Stimulated activated naive B cell treated with anti-CD40 and anti-IgM and Interleukin-4, amounts not matched to agents 10 μg/mL and 1 μg/mL and 100 μg/mL, for 72 hours (primary cell): ENCODE results near the gene SHB.

Experiments
- ATAC-seq, 2 donors: fragments of 150-1000 bp; cut with Tn5 transposase; replicated peaks; 2 replicates each; pipeline ENCODE4 v1.10.0; 2021; ENCODE audit warnings: moderate library complexity in 1 of 2
- DNase-seq: peaks from one replicate; pipeline ENCODE4 v3.0.0; 2021
- H3K27ac Mint-ChIP-seq: one replicate; pipeline ENCODE4 v1.8.0; 2022; ENCODE audit warnings: mild to moderate bottlenecking, mixed read lengths
- H3K27me3 Mint-ChIP-seq, 2 donors: one replicate each; pipeline ENCODE4 v1.8.0; 2022; ENCODE audit warnings: mixed read lengths in 2 of 2
- H3K36me3 Mint-ChIP-seq, 2 donors: one replicate each; pipeline ENCODE4 v1.8.0; 2022; ENCODE audit warnings: mixed read lengths in 2 of 2, mild to moderate bottlenecking in 1 of 2
- H3K4me1 Mint-ChIP-seq, 2 donors: one replicate each; pipeline ENCODE4 v1.8.0; 2022; ENCODE audit warnings: mixed read lengths in 2 of 2, mild to moderate bottlenecking in 1 of 2
- H3K4me3 Mint-ChIP-seq, 2 donors: one replicate each; pipeline ENCODE4 v1.8.0; 2022; ENCODE audit warnings: mild to moderate bottlenecking in 2 of 2, mixed read lengths in 2 of 2, moderate library complexity in 1 of 2
- H3K9me3 Mint-ChIP-seq, 2 donors: one replicate each; pipeline ENCODE4 v1.8.0; 2022; ENCODE audit warnings: mixed read lengths in 2 of 2, mild to moderate bottlenecking in 1 of 2

Gene SHB

DNA sequence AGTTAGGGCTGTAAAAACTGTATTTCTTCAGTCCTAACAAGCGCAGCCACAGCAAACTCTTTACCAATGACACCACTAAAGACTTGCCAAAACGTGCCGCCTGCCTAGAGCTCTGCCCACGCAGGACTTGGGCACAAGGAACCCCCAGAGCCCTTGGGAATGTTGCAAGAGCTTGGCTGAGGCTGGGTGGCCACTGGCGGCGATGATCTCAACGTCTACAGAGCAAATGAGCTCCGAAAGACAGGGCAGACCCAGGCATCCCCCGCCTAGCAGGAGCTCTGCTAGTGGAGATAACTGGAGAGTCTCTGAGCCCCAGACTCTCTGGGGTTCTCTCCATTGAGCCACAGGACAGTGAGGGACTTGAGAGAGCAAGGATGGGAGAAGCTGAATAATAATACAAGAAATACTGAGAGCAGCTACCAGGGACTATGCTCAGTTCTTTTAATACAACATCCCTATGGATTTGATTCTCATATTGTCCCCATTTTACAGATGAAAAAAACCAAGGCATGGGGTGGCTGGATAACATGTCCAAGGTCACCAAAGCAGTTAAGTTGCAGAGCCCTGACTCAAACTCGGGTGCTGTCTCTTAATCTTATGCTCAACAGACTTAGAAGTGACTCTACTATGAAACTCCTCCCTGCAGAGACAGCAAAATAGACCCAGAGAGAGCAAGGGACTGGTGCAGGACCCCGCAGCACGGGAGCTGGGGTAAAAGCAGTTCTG is 32.5 kb downstream of the SHB start:
- Mint-ChIP-seq H3K4me3 (no peak overlapping the region), H3K4me1 (peaks cover 13 to 18% of the 10 kb centered on the region in 2 donors), H3K36me3 (no peaks in the 10 kb centered on the region), H3K27me3 (peaks cover 8 to 24% of the 10 kb centered on the region in 2 donors), H3K27ac (peak overlapping the region; percentile 62), H3K9me3 (no peaks in the 10 kb centered on the region)
- DNase-seq (no peak), ATAC-seq (no peak)

DNA sequence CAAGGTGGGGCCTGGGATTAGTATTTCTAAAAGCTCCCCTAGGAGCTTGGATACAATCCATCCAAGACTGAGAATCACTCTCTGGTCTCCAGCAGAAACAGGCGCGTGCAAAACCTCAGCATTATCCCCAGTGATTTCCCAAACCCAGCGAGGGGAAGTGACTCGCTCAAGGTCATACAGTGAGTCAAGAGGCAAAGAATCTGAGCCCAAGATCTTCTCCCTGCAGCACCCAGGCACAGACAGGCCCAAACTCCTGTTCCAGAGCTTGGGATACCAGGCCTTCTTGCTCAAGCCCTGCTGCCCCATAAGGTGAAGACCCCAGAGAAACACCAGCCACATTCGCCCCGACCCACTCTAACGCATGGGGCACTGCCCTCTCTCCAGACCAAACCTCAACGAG is 33.2 kb downstream of the SHB start:
- ATAC-seq (no peak), DNase-seq (no peak)
- H3K9me3 Mint-ChIP-seq = no peaks in the 10 kb centered on the region
- H3K36me3 Mint-ChIP-seq = no peaks in the 10 kb centered on the region
- peaks cover 13 to 18% of the 10 kb centered on the region in 2 donors for H3K4me1 Mint-ChIP-seq
- no peak overlapping the region for H3K4me3 Mint-ChIP-seq
- peak overlapping the region; percentile 62 for H3K27ac Mint-ChIP-seq
- H3K27me3 Mint-ChIP-seq = peaks cover 5 to 18% of the 10 kb centered on the region in 2 donors

DNA sequence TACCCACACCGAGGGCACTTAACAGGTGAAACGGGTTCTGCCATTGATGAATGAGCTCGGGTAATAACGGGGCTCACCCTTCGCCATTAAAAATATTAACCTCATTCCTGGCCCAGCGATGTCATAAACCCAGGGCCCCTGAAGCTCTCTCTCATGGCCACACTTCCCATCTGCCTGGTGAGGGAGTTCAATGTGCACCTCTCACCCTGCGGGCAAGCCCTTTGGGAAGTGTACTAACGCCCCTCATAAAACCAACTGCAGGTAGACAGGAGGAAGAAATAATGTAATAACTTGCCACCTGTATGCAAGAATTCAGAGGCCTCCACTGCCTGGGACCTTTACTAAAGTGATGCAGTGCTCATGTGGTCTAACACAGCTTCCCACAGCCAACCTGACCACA is 35.1 kb downstream of the SHB start:
- Mint-ChIP-seq H3K4me3 (no peak overlapping the region), H3K36me3 (no peaks in the 10 kb centered on the region), H3K4me1 (peaks cover 19 to 24% of the 10 kb centered on the region in 2 donors), H3K27me3 (peaks cover 0 to 10% of the 10 kb centered on the region in 2 donors), H3K27ac (no peak overlapping the region), H3K9me3 (no peaks in the 10 kb centered on the region)
- ATAC-seq (no peak), DNase-seq (no peak)

DNA sequence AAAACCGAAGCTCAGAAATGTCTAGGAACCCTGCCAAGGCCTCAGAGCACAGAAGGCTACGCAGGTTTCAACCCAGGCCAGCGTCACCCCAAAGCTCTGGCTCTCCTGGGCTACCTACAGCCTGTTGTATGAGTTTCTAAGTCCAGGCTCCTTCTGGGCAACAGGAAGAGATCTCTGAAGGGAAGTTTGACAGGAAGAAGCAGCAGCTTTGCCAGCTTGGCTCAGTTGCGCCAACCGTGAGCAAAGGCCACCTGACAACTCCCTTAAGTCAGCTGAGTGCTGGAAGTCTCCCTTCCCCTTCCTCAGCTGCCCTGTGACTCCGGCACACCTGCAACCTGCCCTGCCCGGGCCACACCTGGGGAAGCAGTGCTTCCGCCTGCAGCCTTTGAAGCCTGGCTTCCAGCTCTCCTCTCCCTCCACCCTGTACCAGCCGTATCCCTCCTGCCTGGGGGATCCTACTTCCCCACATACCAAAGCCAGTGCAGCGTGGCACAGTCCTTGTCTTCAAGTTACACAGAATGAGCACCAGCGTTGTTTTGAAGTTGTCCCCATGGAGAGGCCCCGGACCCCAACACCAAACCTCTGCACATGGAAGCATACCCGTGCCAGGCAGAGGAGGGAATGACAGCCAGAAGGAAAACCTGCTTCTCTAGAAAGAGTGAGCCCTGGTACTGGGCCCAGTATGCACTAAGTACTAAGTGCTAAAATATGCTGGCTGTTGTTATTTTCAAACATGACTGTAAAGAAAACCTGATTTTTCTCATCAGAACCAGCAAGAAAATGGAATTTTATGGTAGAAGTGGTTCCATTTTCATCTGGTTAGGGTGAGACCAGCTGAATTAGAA is 36.5 kb downstream of the SHB start:
- H3K27ac Mint-ChIP-seq = no peak overlapping the region
- peaks cover 10 to 11% of the 10 kb centered on the region in 2 donors for H3K4me1 Mint-ChIP-seq
- H3K27me3 Mint-ChIP-seq = peaks cover 0 to 10% of the 10 kb centered on the region in 2 donors
- no peaks in the 10 kb centered on the region for H3K9me3 Mint-ChIP-seq
- H3K4me3 Mint-ChIP-seq = no peak overlapping the region
- H3K36me3 Mint-ChIP-seq = no peaks in the 10 kb centered on the region
- ATAC-seq = no peak
- DNase-seq = no peak

DNA sequence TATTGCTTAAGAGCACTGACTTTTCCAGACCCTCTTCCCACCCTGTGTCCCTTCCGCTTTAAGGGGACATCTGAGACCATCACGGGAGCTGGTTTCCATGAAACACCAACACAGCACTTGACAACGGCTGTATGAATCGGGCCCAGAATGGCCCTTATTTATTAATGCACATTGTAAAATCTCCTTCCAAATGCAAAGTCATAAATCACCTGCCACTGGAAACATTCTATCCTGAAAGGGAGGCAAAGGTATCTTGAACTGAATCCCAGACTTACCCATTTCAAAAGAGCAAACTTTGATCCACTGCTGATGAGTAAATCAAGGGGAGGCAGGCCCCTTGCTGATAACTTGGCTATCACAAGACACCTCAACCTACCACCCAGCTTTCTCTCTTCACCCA is 37.4 kb downstream of the SHB start:
- Mint-ChIP-seq H3K4me1 (peaks cover 10 to 11% of the 10 kb centered on the region in 2 donors), H3K27ac (no peak overlapping the region), H3K9me3 (no peaks in the 10 kb centered on the region), H3K36me3 (no peaks in the 10 kb centered on the region), H3K4me3 (no peak overlapping the region), H3K27me3 (peaks cover 0 to 10% of the 10 kb centered on the region in 2 donors)
- DNase-seq (no peak), ATAC-seq (no peak)

DNA sequence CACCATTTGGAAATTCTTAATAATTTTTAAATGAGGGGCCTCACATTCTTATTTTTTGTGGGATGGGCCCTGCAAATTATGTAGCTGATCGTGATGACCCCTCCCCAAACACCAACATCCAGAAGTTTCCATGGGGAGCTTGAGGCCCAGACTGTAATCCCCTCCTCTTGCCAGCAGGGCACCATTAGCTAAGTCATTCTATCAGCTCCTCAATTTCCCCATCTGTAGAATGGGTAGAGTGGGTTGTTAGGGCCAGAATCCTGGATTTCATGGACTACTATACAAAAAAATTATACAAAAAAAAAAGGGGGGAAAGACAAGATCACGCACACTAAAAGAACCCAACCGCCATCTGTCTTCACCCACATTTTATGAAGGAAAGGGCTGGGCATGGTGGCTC is 38.4 kb downstream of the SHB start:
- H3K27ac Mint-ChIP-seq = no peak overlapping the region
- H3K27me3 Mint-ChIP-seq = peaks cover 0 to 10% of the 10 kb centered on the region in 2 donors
- no peaks in the 10 kb centered on the region for H3K9me3 Mint-ChIP-seq
- DNase-seq = no peak
- H3K4me3 Mint-ChIP-seq = no peak overlapping the region
- peak; percentile 16 to 17 for ATAC-seq
- peaks cover 8 to 11% of the 10 kb centered on the region in 2 donors for H3K4me1 Mint-ChIP-seq
- no peaks in the 10 kb centered on the region for H3K36me3 Mint-ChIP-seq

DNA sequence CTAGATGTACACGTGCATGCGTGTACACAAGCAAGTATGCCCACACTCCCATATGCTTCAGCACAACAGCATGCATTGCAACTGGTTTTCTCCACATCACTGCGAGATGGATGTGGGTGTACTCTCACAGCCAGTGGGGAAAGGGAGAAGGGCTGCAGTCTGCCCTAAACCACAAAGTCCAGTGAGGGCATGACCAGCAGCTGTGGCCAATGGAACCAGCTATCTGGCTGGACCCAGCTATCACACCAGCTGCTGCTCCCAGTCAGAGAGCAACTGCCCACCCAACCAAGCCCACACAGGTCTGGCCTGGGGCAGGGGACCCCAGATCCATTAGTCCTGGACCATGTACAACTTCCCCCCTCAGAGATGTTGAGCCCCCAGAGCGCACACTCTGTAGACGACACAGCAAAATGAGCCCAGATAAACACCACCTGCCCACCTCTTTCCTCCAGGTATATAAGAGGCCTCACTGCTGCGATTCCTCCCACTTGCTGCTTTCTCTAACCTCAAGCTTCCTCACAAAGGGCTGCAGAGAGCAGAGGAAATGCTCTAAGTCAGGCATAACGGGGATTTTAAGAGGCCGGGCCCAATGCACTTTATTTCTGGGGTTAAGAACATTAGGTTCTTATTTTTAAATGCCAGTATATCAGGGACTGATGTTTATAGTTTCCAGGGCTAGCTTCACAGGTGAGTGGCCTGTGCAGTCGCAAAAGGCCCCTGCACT is 39.0 kb downstream of the SHB start:
- DNase-seq (no peak), ATAC-seq (peak; percentile 77 to 80)
- no peak overlapping the region for H3K4me3 Mint-ChIP-seq
- H3K36me3 Mint-ChIP-seq = no peaks in the 10 kb centered on the region
- no peak overlapping the region for H3K27ac Mint-ChIP-seq
- peaks cover 0 to 10% of the 10 kb centered on the region in 2 donors for H3K27me3 Mint-ChIP-seq
- no peaks in the 10 kb centered on the region for H3K9me3 Mint-ChIP-seq
- peaks cover 8 to 11% of the 10 kb centered on the region in 2 donors for H3K4me1 Mint-ChIP-seq

DNA sequence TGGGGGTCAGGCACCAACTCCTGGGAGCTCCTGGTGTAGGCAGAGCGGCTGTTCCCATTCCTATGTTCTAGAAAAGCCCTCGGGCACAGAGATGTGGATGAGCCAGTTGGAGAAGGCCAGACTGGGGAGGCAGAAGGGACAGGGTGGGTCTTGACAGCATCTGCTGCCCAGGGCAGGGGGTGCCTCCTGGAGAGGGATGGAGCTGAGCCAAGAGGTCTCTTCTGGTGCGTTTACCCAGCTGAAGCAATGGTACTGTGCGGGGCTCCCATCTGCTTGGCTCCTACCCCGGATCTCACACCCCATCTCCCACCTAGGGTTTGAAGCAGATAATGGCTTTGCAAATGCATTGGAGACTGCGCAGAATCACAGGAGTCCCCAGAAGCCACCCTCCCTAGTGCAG is 41.3 kb downstream of the SHB start:
- no peaks in the 10 kb centered on the region for H3K36me3 Mint-ChIP-seq
- H3K9me3 Mint-ChIP-seq = no peaks in the 10 kb centered on the region
- H3K4me1 Mint-ChIP-seq = peaks cover 9 to 11% of the 10 kb centered on the region in 2 donors
- no peak for DNase-seq
- no peak for ATAC-seq
- H3K4me3 Mint-ChIP-seq = no peak overlapping the region
- H3K27ac Mint-ChIP-seq = no peak overlapping the region
- peaks cover 5 to 7% of the 10 kb centered on the region in 2 donors for H3K27me3 Mint-ChIP-seq

DNA sequence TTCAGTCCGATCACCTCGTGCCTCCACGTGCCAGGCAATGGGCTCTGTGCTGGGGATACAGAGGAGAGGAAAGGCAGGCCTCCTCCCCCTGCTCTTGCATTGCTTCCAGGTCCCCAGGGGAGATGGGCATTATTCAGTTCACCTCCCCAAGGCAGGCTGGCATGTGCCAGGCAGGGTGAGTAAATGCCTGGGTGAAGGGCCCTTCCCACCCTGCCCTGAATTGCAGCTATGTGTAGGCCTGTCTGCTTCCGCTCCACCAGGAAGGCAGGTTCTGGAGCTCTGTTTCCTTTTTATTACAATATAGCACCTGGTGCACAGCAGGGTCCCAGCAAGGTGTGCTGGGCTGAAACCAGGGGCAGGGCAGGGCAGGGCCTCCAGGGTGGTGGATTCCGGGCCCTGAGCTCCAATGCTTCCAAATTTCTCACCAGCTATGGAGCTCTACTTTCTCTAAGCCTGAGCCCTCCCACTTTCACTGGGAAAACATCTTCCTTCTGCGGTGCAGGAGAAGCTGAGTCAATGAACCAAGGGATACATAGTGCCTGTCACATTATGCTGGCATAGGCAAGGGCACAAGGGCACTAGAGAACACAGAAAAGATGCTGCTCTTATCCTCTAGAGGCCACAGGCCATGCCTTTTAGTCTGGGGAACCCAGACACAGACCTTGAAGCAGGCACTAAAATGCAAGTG is 42.0 kb downstream of the SHB start:
- no peak for ATAC-seq
- H3K4me3 Mint-ChIP-seq = no peak overlapping the region
- no peaks in the 10 kb centered on the region for H3K9me3 Mint-ChIP-seq
- H3K27me3 Mint-ChIP-seq = peaks cover 5 to 7% of the 10 kb centered on the region in 2 donors
- no peak overlapping the region for H3K27ac Mint-ChIP-seq
- peaks cover 7 to 11% of the 10 kb centered on the region in 2 donors for H3K4me1 Mint-ChIP-seq
- H3K36me3 Mint-ChIP-seq = no peaks in the 10 kb centered on the region
- no peak for DNase-seq

DNA sequence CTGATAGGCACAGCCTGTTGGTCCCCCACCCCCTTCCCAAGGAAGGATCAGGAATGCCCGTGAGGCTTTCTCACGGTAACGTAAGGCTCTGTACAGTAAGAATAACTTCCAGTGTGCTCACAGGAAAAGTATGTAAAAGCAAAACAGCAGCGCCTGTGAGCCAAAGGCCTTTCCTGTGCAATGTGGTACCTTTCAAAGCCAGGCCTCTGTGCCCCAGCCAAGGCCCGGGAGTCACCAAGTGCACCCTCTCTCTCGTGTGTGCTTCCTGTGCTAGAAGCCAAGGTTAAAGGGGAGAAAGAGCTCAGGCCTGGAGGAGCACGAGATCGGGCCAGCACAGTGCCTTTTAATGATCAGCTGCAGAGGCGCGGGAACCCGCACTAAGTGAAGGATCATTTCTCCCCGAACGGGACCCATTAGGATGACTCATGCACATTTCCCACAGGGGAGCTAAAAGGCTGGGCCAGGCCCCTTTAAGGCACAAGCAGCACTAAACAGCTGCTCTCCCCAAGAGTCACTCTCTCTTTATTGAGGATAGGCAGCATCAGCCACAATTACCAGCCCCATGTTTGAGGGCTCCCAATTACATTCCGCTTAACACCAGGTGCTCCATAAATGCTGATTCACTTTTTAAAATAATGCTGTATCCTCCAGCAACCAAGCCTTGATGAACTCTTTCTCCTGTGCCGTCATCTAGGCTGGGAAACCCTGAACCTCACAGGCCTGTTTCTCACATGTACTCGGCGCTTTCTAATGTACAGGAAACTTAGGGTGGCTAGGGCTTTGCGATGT is 42.8 kb downstream of the SHB start:
- no peak overlapping the region for H3K4me3 Mint-ChIP-seq
- H3K4me1 Mint-ChIP-seq = peaks cover 7 to 11% of the 10 kb centered on the region in 2 donors
- DNase-seq (no peak), ATAC-seq (no peak)
- peaks cover 5 to 7% of the 10 kb centered on the region in 2 donors for H3K27me3 Mint-ChIP-seq
- no peaks in the 10 kb centered on the region for H3K36me3 Mint-ChIP-seq
- no peak overlapping the region for H3K27ac Mint-ChIP-seq
- H3K9me3 Mint-ChIP-seq = no peaks in the 10 kb centered on the region

DNA sequence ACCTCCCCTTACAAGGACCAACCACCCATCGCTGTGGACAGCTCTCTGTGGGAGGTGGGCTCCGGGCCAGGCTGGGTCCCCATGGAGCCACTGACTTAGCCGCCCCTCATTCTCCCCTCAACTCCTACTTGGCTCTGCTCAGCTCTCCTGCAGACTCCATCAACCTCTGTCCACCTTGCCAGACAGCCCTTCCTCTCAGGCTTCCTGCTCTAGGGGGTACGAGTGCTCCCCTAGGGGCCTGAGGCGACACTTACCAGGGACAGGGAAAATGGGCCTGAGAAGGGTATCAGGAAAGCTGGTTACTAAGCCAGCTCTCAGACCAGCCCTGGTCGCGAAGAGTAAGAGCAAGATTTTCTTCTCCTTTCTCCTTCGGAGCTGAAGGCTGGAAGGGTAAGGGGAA is 43.9 kb downstream of the SHB start:
- Mint-ChIP-seq H3K36me3 (no peaks in the 10 kb centered on the region), H3K27me3 (peaks cover 5 to 7% of the 10 kb centered on the region in 2 donors), H3K4me3 (no peak overlapping the region), H3K27ac (no peak overlapping the region), H3K9me3 (no peaks in the 10 kb centered on the region), H3K4me1 (peaks cover 6 to 8% of the 10 kb centered on the region in 2 donors)
- no peak for DNase-seq
- ATAC-seq = no peak

DNA sequence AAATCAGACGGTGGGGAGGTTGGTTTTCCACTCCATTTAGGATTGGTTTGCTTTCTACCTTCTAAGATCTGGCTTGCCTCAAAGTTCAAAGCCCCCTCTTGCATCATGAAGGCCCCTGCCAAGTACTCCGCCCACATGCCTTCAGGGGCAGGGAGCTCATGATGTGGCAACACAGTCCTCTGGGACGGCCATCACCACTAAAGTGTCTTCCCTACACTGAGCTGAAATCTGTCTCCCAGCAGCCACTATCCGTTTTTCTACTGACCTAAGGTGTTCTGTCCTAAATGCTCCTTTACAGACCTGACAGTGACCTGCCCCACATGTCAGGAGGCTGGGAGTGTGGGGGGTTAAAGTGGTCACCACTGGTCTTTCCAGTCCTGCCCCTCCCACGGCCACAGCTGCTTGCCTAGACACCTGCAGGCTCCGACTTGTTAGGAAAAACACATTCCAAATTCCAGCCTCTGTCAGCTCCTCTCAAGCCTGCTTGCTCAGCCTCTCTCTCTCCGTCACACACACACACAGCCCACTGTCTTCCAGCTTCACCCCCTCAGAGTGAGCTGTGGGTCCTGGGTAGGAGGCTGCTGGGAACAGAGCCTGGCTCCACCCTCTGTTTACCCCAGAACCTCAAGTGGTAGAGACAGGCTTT is 44.9 kb downstream of the SHB start:
- no peak overlapping the region for H3K27ac Mint-ChIP-seq
- no peaks in the 10 kb centered on the region for H3K36me3 Mint-ChIP-seq
- no peak for ATAC-seq

DNA sequence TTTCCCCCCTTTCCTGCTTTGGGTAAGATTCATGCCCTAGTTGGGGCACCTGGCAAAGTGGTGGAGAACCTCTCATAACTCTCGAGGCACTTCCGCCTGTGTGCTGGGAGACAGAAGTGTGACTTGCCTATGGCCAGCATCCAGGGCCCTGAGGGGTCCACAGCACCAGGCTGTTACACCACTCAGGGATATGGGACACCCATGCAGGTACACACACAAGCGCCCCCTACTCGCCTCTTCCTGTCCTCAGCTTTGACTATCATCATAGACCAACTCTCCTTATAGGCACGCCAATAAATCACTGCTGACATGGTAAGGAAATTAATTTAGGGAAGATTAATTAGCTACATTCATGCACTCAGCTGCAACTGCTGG is 45.4 kb downstream of the SHB start:
- ATAC-seq (no peak), DNase-seq (no peak)
- no peaks in the 10 kb centered on the region for H3K9me3 Mint-ChIP-seq
- no peak overlapping the region for H3K4me3 Mint-ChIP-seq
- H3K27me3 Mint-ChIP-seq = peaks cover 5 to 7% of the 10 kb centered on the region in 2 donors
- no peak overlapping the region for H3K27ac Mint-ChIP-seq
- H3K36me3 Mint-ChIP-seq = no peaks in the 10 kb centered on the region
- H3K4me1 Mint-ChIP-seq = peaks cover 0 to 2% of the 10 kb centered on the region in 2 donors

More for the DNA sequence above, 44.9 kb downstream of the SHB start:
- Mint-ChIP-seq H3K4me3 (no peak overlapping the region), H3K4me1 (peaks cover 0 to 2% of the 10 kb centered on the region in 2 donors), H3K27me3 (peaks cover 5 to 7% of the 10 kb centered on the region in 2 donors), H3K9me3 (no peaks in the 10 kb centered on the region)
- DNase-seq = no peak
